HepG2 (cell line): ENCODE results near the gene PSMC3IP. TPM values are rescaled to one million over a fixed set of nuclear protein-coding genes. Genes with fewer than 3 reads are reported as not detected.

Source experiments
- GFI1 ChIP-seq: sonication (generic); formaldehyde crosslinking; IDR thresholded peaks from 2 replicates; pipeline ENCODE4 v1.5.0; 2020; ENCODE audit warnings: missing genetic modification reagents, mild to moderate bottlenecking, borderline replicate concordance
- HMG20A ChIP-seq: IDR thresholded peaks from 2 replicates; pipeline ENCODE4 v1.6.1; 2016; ENCODE audit warnings: borderline replicate concordance
- SKIL ChIP-seq: sonication (generic); formaldehyde crosslinking; IDR thresholded peaks from 2 replicates; pipeline ENCODE4 v1.8.0; 2022; ENCODE audit warnings: missing genetic modification reagents, mild to moderate bottlenecking, moderate library complexity, borderline replicate concordance
- SRY ChIP-seq: sonication (generic); formaldehyde crosslinking; IDR thresholded peaks from 2 replicates; pipeline ENCODE4 v1.8.0; 2022; ENCODE audit warnings: mild to moderate bottlenecking, missing genetic modification reagents
- ZBTB3 ChIP-seq: sonication (generic); formaldehyde crosslinking; IDR thresholded peaks from 2 replicates; pipeline ENCODE4 v1.4.0; 2020; ENCODE audit warnings: low read depth, mild to moderate bottlenecking, moderate library complexity, missing genetic modification reagents, borderline replicate concordance
- ZIK1 ChIP-seq: sonication (generic); formaldehyde crosslinking; IDR thresholded peaks from 2 replicates; pipeline ENCODE4 v1.5.0; 2020; ENCODE audit warnings: mild to moderate bottlenecking, low read depth, missing genetic modification reagents, borderline replicate concordance
- ZNF577 ChIP-seq: sonication (generic); formaldehyde crosslinking; IDR thresholded peaks from 2 replicates; pipeline ENCODE4 v1.4.0; 2020; ENCODE audit warnings: mild to moderate bottlenecking, low read depth, missing genetic modification reagents, borderline replicate concordance
- ZNF644 ChIP-seq: IDR thresholded peaks from 2 replicates; pipeline ENCODE4 v1.6.1; 2016; ENCODE audit warnings: low read depth
- ZNF766 ChIP-seq: sonication (generic); formaldehyde crosslinking; IDR thresholded peaks from 2 replicates; pipeline ENCODE4 v1.5.0; 2020; ENCODE audit warnings: missing genetic modification reagents, borderline replicate concordance
- ZSCAN12 ChIP-seq: sonication (generic); formaldehyde crosslinking; IDR thresholded peaks from 2 replicates; pipeline ENCODE4 v1.9.0; 2021; ENCODE audit warnings: mild to moderate bottlenecking, missing genetic modification reagents
- polyA plus RNA-seq, 8 experiments: library from polyadenylated mRNA; depleted of rRNA in 3 of 8; stranded (reverse) in 7 of 8; unstranded in 1 of 8; fragments of >200 nt; fragmentation: Illumina TruSeq in 4 of 8; extraction: Trizol in 4 of 8; gene quantifications; 2 replicates each; pipeline versions ENCODE4 v1.2.1 to v1.2.3, GENCODE V29; 2011 to 2016; ENCODE audit warnings: low read depth in 4 of 8, missing spikeins in 1 of 8, mixed read lengths in 1 of 8; ENCODE audit not compliant: insufficient read depth in 1 of 8
- total RNA-seq, 5 experiments: library from RNA; depleted of rRNA; stranded (reverse); fragments of >200 nt; fragmentation: Illumina TruSeq; extraction: Trizol; gene quantifications; 2 replicates each; pipeline ENCODE4 v1.2.3, GENCODE V29; 2016; ENCODE audit warnings: low read depth in 1 of 5
- TF ChIP-seq, protein P1 (sequence below), 2 experiments: sonication (generic) in 1 of 2; formaldehyde crosslinking in 1 of 2; IDR thresholded peaks; 2 replicates each; pipeline versions ENCODE4 v1.4.0 to v1.6.1; 2016 to 2020; ENCODE audit warnings: borderline replicate concordance in 1 of 2, low read depth in 1 of 2, mild to moderate bottlenecking in 1 of 2, missing genetic modification reagents in 1 of 2
- TF ChIP-seq, protein P2 (sequence below): sonication (generic); formaldehyde crosslinking; IDR thresholded peaks from 2 replicates; pipeline ENCODE4 v1.8.1; 2022; ENCODE audit warnings: low read depth, mild to moderate bottlenecking, missing genetic modification reagents
- TF ChIP-seq, protein P3 (sequence below): sonication (generic); formaldehyde crosslinking; IDR thresholded peaks from 2 replicates; pipeline ENCODE4 v1.8.1; 2023; ENCODE audit warnings: mild to moderate bottlenecking, missing genetic modification reagents, borderline replicate concordance

The PSMC3IP gene
- total and polyA plus RNA-seq, 2 of the 13 experiments (the other 11 are each of a cell fraction or from before 2014, with no cell fraction given), result 6.5 to 22.4 TPM

- TF ChIP-seq, protein P1, sequence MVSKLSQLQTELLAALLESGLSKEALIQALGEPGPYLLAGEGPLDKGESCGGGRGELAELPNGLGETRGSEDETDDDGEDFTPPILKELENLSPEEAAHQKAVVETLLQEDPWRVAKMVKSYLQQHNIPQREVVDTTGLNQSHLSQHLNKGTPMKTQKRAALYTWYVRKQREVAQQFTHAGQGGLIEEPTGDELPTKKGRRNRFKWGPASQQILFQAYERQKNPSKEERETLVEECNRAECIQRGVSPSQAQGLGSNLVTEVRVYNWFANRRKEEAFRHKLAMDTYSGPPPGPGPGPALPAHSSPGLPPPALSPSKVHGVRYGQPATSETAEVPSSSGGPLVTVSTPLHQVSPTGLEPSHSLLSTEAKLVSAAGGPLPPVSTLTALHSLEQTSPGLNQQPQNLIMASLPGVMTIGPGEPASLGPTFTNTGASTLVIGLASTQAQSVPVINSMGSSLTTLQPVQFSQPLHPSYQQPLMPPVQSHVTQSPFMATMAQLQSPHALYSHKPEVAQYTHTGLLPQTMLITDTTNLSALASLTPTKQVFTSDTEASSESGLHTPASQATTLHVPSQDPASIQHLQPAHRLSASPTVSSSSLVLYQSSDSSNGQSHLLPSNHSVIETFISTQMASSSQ (IDR thresholded peaks at IDR 0.05; ENCODE audit: low read depth), result no peak
- TF ChIP-seq, protein P1 (CRISPR knock-in tag; IDR thresholded peaks at IDR 0.05; ENCODE audit: borderline replicate concordance), result peak; percentile 4; the same call in 1 of the 2 replicates
- TF ChIP-seq GFI1 (CRISPR knock-in tag) (peak; percentile 72; the same call in 1 of the 2 replicates), ZNF766 (CRISPR knock-in tag) (peak; percentile 42), ZNF577 (CRISPR knock-in tag) (no peak), ZIK1 (no peak), ZSCAN12 (peak; percentile 98), SRY (CRISPR knock-in tag) (no peak; the same call in 1 of the 2 replicates), SKIL (CRISPR knock-in tag) (peak; percentile 20; the same call in 1 of the 2 replicates), HMG20A (CRISPR knock-in tag) (no peak), ZBTB3 (CRISPR knock-in tag) (peak; percentile 31; the same call in 1 of the 2 replicates), ZNF644 (no peak)
- TF ChIP-seq, protein P2, sequence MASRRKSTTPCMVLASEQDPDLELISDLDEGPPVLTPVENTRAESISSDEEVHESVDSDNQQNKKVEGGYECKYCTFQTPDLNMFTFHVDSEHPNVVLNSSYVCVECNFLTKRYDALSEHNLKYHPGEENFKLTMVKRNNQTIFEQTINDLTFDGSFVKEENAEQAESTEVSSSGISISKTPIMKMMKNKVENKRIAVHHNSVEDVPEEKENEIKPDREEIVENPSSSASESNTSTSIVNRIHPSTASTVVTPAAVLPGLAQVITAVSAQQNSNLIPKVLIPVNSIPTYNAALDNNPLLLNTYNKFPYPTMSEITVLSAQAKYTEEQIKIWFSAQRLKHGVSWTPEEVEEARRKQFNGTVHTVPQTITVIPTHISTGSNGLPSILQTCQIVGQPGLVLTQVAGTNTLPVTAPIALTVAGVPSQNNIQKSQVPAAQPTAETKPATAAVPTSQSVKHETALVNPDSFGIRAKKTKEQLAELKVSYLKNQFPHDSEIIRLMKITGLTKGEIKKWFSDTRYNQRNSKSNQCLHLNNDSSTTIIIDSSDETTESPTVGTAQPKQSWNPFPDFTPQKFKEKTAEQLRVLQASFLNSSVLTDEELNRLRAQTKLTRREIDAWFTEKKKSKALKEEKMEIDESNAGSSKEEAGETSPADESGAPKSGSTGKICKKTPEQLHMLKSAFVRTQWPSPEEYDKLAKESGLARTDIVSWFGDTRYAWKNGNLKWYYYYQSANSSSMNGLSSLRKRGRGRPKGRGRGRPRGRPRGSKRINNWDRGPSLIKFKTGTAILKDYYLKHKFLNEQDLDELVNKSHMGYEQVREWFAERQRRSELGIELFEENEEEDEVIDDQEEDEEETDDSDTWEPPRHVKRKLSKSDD, result no peak; the same call in 1 of the 2 replicates
- TF ChIP-seq, protein P3, sequence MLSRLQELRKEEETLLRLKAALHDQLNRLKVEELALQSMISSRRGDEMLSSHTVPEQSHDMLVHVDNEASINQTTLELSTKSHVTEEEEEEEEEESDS (CRISPR knock-in tag), result no peak
Observed at GRCh38 chr17:42609182-42609813, 31.8 kb upstream of the PSMC3IP start, which contains the start of the genes RETREG3 and TUBG1 (continued).
